Liver (tissue), 9 donors: ENCODE data around the gene DPM3. TPM values are rescaled to one million over a fixed set of nuclear protein-coding genes. Genes with fewer than 3 reads are reported as not detected.

Source experiments
- DNase-seq: peaks from one replicate; pipeline ENCODE4 v3.0.0-alpha.2; 2017; ENCODE audit warnings: low spot score
- H3K27ac ChIP-seq, 2 donors: one replicate each; pipeline ENCODE4 v1.7.0; 2013; ENCODE audit warnings: inconsistent platforms in 2 of 2, low read length in 2 of 2, control low read depth in 1 of 2, low read depth in 1 of 2, mild to moderate bottlenecking in 1 of 2
- H3K27me3 ChIP-seq, 4 donors: one replicate each; pipeline versions ENCODE4 v1.6.1 to v1.7.0; 2013; ENCODE audit warnings: low read length in 3 of 4, inconsistent platforms in 1 of 4, mild to moderate bottlenecking in 1 of 4, moderate library complexity in 1 of 4; ENCODE audit not compliant: control insufficient read depth in 4 of 4, insufficient read depth in 4 of 4
- H3K36me3 ChIP-seq, 4 donors: one replicate each; pipeline versions ENCODE4 v1.6.1 to v1.7.0; 2013; ENCODE audit warnings: low read length in 3 of 4, mild to moderate bottlenecking in 3 of 4, low read depth in 1 of 4, moderate library complexity in 1 of 4; ENCODE audit not compliant: control insufficient read depth in 4 of 4, insufficient read depth in 3 of 4
- H3K4me1 ChIP-seq, 4 donors: one replicate each; pipeline versions ENCODE4 v1.6.1 to v1.7.0; 2013; ENCODE audit warnings: low read length in 3 of 4, mild to moderate bottlenecking in 3 of 4, moderate library complexity in 1 of 4; ENCODE audit not compliant: control insufficient read depth in 4 of 4, insufficient read depth in 4 of 4
- H3K4me3 ChIP-seq, 3 donors: one replicate each; pipeline versions ENCODE4 v1.6.1 to v1.7.0; 2013; ENCODE audit warnings: low read length in 3 of 3, control low read depth in 1 of 3, low read depth in 1 of 3, mild to moderate bottlenecking in 1 of 3
- H3K9ac ChIP-seq, 2 donors: one replicate each; pipeline ENCODE4 v1.7.0; 2013; ENCODE audit warnings: low read length in 2 of 2, mild to moderate bottlenecking in 2 of 2, moderate library complexity in 2 of 2, control low read depth in 1 of 2, low read depth in 1 of 2
- H3K9me3 ChIP-seq, 4 donors: one replicate each; pipeline versions ENCODE4 v1.6.1 to v1.7.0; 2013; ENCODE audit warnings: low read length in 3 of 4; ENCODE audit not compliant: control insufficient read depth in 4 of 4
- CTCF ChIP-seq: fragments of 150-350 bp; IDR thresholded peaks from 2 replicates; pipeline ENCODE4 v1.5.1; 2017; ENCODE audit warnings: improper control_type of control experiment, low read depth, low read length; ENCODE audit not compliant: missing input control
- EGR1 ChIP-seq, 2 donors: IDR thresholded peaks; 2 replicates each; pipeline ENCODE4 v1.6.1; 2016 to 2018; ENCODE audit warnings: antibody characterized with exemption in 2 of 2, low read depth in 2 of 2
- FOXA1 ChIP-seq: IDR thresholded peaks from 2 replicates; pipeline ENCODE4 v1.6.1; 2016; ENCODE audit warnings: antibody characterized with exemption
- FOXA2 ChIP-seq: IDR thresholded peaks from 2 replicates; pipeline ENCODE4 v1.6.1; 2016; ENCODE audit warnings: antibody characterized with exemption
- GABPA ChIP-seq, 2 donors: IDR thresholded peaks in 1 of 2; conservative IDR thresholded peaks in 1 of 2; 2 replicates each; pipeline ENCODE4 v1.6.1; 2016; ENCODE audit warnings: antibody characterized with exemption in 2 of 2, mild to moderate bottlenecking in 1 of 2, moderate library complexity in 1 of 2
- HNF4A ChIP-seq, 2 donors: conservative IDR thresholded peaks; 2 replicates each; pipeline ENCODE4 v1.6.1; 2016; ENCODE audit warnings: antibody characterized with exemption in 2 of 2, mild to moderate bottlenecking in 2 of 2
- HNF4G ChIP-seq: IDR thresholded peaks from 2 replicates; pipeline ENCODE4 v1.6.1; 2016; ENCODE audit warnings: antibody characterized with exemption
- JUND ChIP-seq, 2 donors: IDR thresholded peaks; 2 replicates each; pipeline ENCODE4 v1.6.1; 2016; ENCODE audit warnings: antibody characterized with exemption in 2 of 2
- NR2F2 ChIP-seq: IDR thresholded peaks from 2 replicates; pipeline ENCODE4 v1.6.1; 2016; ENCODE audit warnings: antibody characterized with exemption
- RAD21 ChIP-seq, 2 donors: IDR thresholded peaks; 2 replicates each; pipeline ENCODE4 v1.6.1; 2016; ENCODE audit warnings: antibody characterized with exemption in 2 of 2, mild to moderate bottlenecking in 2 of 2
- REST ChIP-seq: IDR thresholded peaks from 2 replicates; pipeline ENCODE4 v1.6.1; 2016; ENCODE audit warnings: antibody characterized with exemption, mild to moderate bottlenecking
- RXRA ChIP-seq, 2 donors: IDR thresholded peaks; 2 replicates each; pipeline ENCODE4 v1.6.1; 2017 to 2018; ENCODE audit warnings: antibody characterized with exemption in 2 of 2, mild to moderate bottlenecking in 1 of 2
- SP1 ChIP-seq: IDR thresholded peaks from 2 replicates; pipeline ENCODE4 v1.6.1; 2018; ENCODE audit warnings: antibody characterized with exemption, mild to moderate bottlenecking
- TAF1 ChIP-seq: conservative IDR thresholded peaks from 2 replicates; pipeline ENCODE4 v1.6.1; 2016; ENCODE audit warnings: antibody characterized with exemption, mild to moderate bottlenecking
- YY1 ChIP-seq: IDR thresholded peaks from 2 replicates; pipeline ENCODE4 v1.6.1; 2016; ENCODE audit warnings: antibody characterized with exemption, mild to moderate bottlenecking
- ZBTB33 ChIP-seq: IDR thresholded peaks from 2 replicates; pipeline ENCODE4 v1.6.1; 2016; ENCODE audit warnings: antibody characterized with exemption
- WGBS: extraction: QIAGEN DNeasy Blood & Tissue Kit; methylation state at CpG from one replicate; pipeline ENCODE4 v1.1.7; 2013; 5-methylcytosine and 5-hydroxymethylcytosine counted together
- polyA plus RNA-seq, 2 donors: library from polyadenylated mRNA; stranded (reverse) in 1 of 2; unstranded in 1 of 2; fragments of 200-250 nt in 1 of 2; fragments of >200 nt in 1 of 2; fragmentation: Nextera tagmentation in 1 of 2; extraction: Ambion mirVana in 1 of 2; gene quantifications; one replicate each; pipeline versions ENCODE4 v1.2.1 to v1.2.3, GENCODE V29; 2013 to 2015
- total RNA-seq, 2 donors: library from RNA; depleted of rRNA; stranded (reverse); fragments of >200 nt; gene quantifications; one replicate each; pipeline ENCODE4 v1.2.3, GENCODE V29; 2014
- TF ChIP-seq, protein P1 (sequence below): IDR thresholded peaks from 2 replicates; pipeline ENCODE4 v1.6.1; 2016; ENCODE audit warnings: antibody characterized with exemption
- TF ChIP-seq, protein P2 (sequence below): IDR thresholded peaks from 2 replicates; pipeline ENCODE4 v1.6.1; 2016; ENCODE audit warnings: antibody characterized with exemption
- donor health status: healthy.
- donor health status: healthy.
- donor health status: healthy.
- donor health status: healthy.
- donor health status: healthy.

Gene DPM3
- total and polyA plus RNA-seq, 4 donors, result 27.3 to 134 (median 69.1) TPM

DNA sequence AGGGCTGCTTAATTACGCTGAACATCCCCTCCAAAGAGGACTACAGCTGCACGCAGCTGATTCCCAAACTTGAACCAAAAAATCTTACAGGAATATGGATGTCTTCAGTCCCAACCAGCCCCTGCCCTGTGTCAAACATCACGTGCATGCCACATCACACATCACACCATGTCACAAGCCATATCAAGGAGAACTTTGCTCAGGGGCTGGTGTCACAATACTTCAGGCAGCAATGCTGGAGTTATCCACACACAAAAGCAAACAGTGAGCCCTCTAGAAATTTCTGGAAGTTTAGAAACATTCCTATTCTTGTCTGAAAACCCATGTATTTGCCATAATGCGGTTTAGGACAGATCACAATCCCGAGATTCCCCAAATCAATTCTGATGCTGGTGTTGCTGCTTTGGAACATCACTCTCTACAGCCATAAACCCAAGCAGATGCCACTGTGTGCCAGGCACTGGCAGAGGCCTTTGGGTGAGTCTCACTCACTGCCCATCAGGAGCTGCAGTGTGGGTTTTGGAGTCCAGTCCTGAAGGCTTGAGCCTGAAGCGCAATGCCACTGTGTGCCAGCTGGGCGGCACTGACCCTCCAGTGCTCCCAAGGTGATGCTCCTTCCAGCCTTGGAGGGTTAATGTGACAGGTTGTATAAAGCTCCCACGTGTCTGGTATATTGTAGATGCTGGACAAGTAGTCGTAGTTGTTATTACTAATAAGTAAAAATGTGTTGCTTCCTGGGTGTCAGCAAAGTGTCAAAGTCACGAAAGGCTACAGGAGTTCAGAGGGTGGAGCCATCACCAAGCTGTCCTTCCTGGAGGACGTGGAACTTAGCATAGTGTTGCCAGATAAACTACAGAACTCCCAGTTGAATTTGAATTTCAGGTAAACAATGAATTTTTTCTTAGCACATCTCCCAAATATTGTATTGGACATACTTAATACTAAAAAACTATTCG lies 32.7 kb downstream of the DPM3 start:
- peak overlapping the region; percentile 5 to 35 (median 30) for H3K4me3 ChIP-seq
- H3K4me1 ChIP-seq, result peaks cover 3 to 41% (median 15%) of the 10 kb centered on the region in 4 donors
- peak overlapping the region; percentile 95 to 100 for H3K27ac ChIP-seq
- 31% methylated on average over 12 of the region's 12 CpGs for WGBS
- no peak for DNase-seq
- H3K9ac ChIP-seq, result peak overlapping the region; percentile 96 to 97
- H3K27me3 ChIP-seq, result no peaks in the 10 kb centered on the region
- H3K9me3 ChIP-seq, result no peaks in the 10 kb centered on the region
- H3K36me3 ChIP-seq, result no peaks in the 10 kb centered on the region
- TF ChIP-seq ZBTB33, result peak; percentile 72
- TF ChIP-seq RXRA (IDR thresholded peaks at IDR 0.05), result peak; percentile 74 to 93
- TF ChIP-seq HNF4G, result peak; percentile 93
- peak in 1 of 2 donors; percentile 20 for TF ChIP-seq GABPA (IDR thresholded peaks at IDR 0.05 in 1 of 2, conservative IDR thresholded peaks at IDR 0.05 in 1 of 2)
- peak; percentile 97 for TF ChIP-seq SP1
- no peak for TF ChIP-seq CTCF
- peak; percentile 74 for TF ChIP-seq FOXA2
- TF ChIP-seq HNF4A (conservative IDR thresholded peaks at IDR 0.05), result peak; percentile 95 to 97
- TF ChIP-seq, protein P1, sequence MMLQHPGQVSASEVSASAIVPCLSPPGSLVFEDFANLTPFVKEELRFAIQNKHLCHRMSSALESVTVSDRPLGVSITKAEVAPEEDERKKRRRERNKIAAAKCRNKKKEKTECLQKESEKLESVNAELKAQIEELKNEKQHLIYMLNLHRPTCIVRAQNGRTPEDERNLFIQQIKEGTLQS, result peak; percentile 17
- no peak for TF ChIP-seq NR2F2
- peak; percentile 86 for TF ChIP-seq YY1
- TF ChIP-seq, protein P2, sequence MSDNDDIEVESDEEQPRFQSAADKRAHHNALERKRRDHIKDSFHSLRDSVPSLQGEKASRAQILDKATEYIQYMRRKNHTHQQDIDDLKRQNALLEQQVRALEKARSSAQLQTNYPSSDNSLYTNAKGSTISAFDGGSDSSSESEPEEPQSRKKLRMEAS, result peak; percentile 70
- peak; percentile 48 for TF ChIP-seq TAF1
- peak; percentile 57 for TF ChIP-seq REST
- TF ChIP-seq JUND (IDR thresholded peaks at IDR 0.05), result peak in 1 of 2 donors; percentile 50
- no peak for TF ChIP-seq FOXA1
- peak in 1 of 2 donors; percentile 58 for TF ChIP-seq EGR1 (IDR thresholded peaks at IDR 0.05; ENCODE audit: low read depth in 2 of 2)
- TF ChIP-seq RAD21 (IDR thresholded peaks at IDR 0.05), result peak; percentile 13 to 57
